OCI-LY7 (cell line): ENCODE data around the gene HORMAD2. TPM values are rescaled to one million over a fixed set of nuclear protein-coding genes. Genes with fewer than 3 reads are reported as not detected.
A peak's percentile ranks its signal among the peaks of the same experiment; 100 is the strongest.

ENCODE experiments used
- BruUV-seq: library from RNA; stranded (reverse); fragments of 400-500 nt; replicated peaks from 2 replicates; lab custom pipeline; 2021; lab: Mats Ljungman, UMichigan
- CTCF ChIA-PET: fragments of 300-600 bp; sonication (Branson Sonifier 250); formaldehyde crosslinking; loops from one replicate; lab custom pipeline; 2022; ENCODE audit warnings: antibody characterized with exemption; ENCODE audit not compliant: unreplicated experiment; lab: Charles Lee
- POLR2A ChIA-PET: fragments of 300-600 bp; sonication (Branson Sonifier 250); formaldehyde crosslinking; loops from one replicate; lab custom pipeline; 2022; ENCODE audit warnings: antibody characterized with exemption; lab: Charles Lee
- DNase-seq: peaks from one replicate; pipeline ENCODE4 v3.0.0-alpha.2; 2015; ENCODE audit warnings: low spot score
- H2AFZ ChIP-seq: fragments of 200-600 bp; sonication (generic), shearing (Covaris generic); 2 replicates; pipeline ENCODE4 v1.6.1; 2014; ENCODE audit warnings: mild to moderate bottlenecking, antibody characterized with exemption, low read length, moderate library complexity
- H3K27ac ChIP-seq: fragments of 200-600 bp; sonication (generic); 2 replicates; pipeline ENCODE4 v1.5.1; 2014; ENCODE audit warnings: mixed run types, low read depth, mild to moderate bottlenecking, moderate library complexity, low read length, inconsistent platforms; ENCODE audit not compliant: poor library complexity, severe bottlenecking
- H3K36me3 ChIP-seq: fragments of 200-600 bp; sonication (generic); 2 replicates; pipeline ENCODE4 v1.6.1; 2014; ENCODE audit warnings: mild to moderate bottlenecking, antibody characterized with exemption, low read length, moderate library complexity, mixed read lengths; ENCODE audit not compliant: insufficient read depth
- H3K4me1 ChIP-seq: fragments of 200-600 bp; sonication (generic); 2 replicates; pipeline ENCODE4 v1.5.1; 2014; ENCODE audit warnings: mild to moderate bottlenecking, low read length; ENCODE audit not compliant: insufficient read depth, poor library complexity, severe bottlenecking
- H3K4me2 ChIP-seq: fragments of 200-600 bp; sonication (generic); 2 replicates; pipeline ENCODE4 v1.6.1; 2014; ENCODE audit warnings: mild to moderate bottlenecking, low read length
- H3K4me3 ChIP-seq: fragments of 200-600 bp; sonication (generic); 2 replicates; pipeline ENCODE4 v1.5.1; 2014; ENCODE audit warnings: mild to moderate bottlenecking, low read depth, low read length; ENCODE audit not compliant: poor library complexity, severe bottlenecking
- H3K79me2 ChIP-seq: fragments of 200-600 bp; sonication (generic); 2 replicates; pipeline ENCODE4 v1.6.1; 2016; ENCODE audit warnings: low read depth, mild to moderate bottlenecking, low read length, moderate library complexity, mixed read lengths; ENCODE audit not compliant: insufficient read depth
- H3K9me2 ChIP-seq: fragments of 200-600 bp; sonication (generic); 2 replicates; pipeline ENCODE4 v1.6.1; 2016; ENCODE audit warnings: mild to moderate bottlenecking, low read length, mixed read lengths; ENCODE audit not compliant: insufficient read depth
- H3K9me3 ChIP-seq: fragments of 200-600 bp; sonication (generic); 2 replicates; pipeline ENCODE4 v1.6.1; 2014; ENCODE audit warnings: mild to moderate bottlenecking, mixed run types, low read length, mixed read lengths
- H4K20me1 ChIP-seq: fragments of 200-600 bp; sonication (generic); 2 replicates; pipeline ENCODE4 v1.6.1; 2014; ENCODE audit warnings: mild to moderate bottlenecking, antibody characterized with exemption, low read length, moderate library complexity, mixed read lengths; ENCODE audit not compliant: insufficient read depth
- EZH2phosphoT487 ChIP-seq: fragments of 200-600 bp; sonication (generic); IDR thresholded peaks from 2 replicates; pipeline ENCODE4 v1.6.1; 2018; ENCODE audit warnings: low read depth, borderline replicate concordance, mild to moderate bottlenecking, mixed run types, antibody characterized with exemption, low read length, moderate library complexity, mixed read lengths
- intact Hi-C: fragments of 100-400 bp; cut with micrococcal nuclease; formaldehyde crosslinking; loops from one replicate; pipeline ENCODE4 v1.10.0; 2022; ENCODE audit not compliant: unreplicated experiment
- total RNA-seq, 2 experiments: library from RNA; depleted of rRNA in 1 of 2; stranded (reverse); fragments of >200 nt in 1 of 2; shearing (Covaris generic) in 1 of 2; gene quantifications; 2 replicates each; pipeline ENCODE4 v1.2.3, GENCODE V29; 2014 to 2022
- TF ChIP-seq, protein P1 (sequence below): fragments of 200-600 bp; sonication (generic); conservative IDR thresholded peaks from 2 replicates; pipeline ENCODE4 v1.5.1; 2014; ENCODE audit warnings: mild to moderate bottlenecking, antibody characterized with exemption, low read length, moderate library complexity, mixed read lengths

Gene HORMAD2
- total RNA-seq, 2 experiments from 2014 or later: not detected

DNA sequence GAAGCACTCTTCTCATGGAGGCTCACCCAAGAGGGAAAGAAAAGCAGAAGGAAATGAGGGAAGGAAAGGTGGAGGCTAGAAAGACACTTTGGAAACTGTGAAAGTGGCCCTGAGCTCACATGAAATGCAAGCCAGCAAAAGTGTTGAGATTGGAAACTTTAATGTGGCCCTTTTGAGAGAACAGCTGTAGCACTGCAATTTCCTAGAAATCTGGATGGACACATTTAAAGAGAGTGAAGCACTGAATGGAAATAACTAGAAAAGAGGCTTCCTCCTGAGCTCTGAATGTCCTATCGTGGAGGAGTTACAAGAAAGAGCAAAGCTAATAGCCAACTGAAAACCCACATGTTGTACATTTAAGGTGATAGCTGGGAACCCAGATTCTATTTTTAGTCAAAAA is 110.3 kb downstream of the HORMAD2 start:
- CTCF ChIA-PET: no interaction called here
- BruUV-seq: no TSS peak
- Histone ChIP-seq H3K4me2 (no peak overlapping the region), H3K27ac (no peak overlapping the region), H3K9me3 (no peaks in the 10 kb centered on the region), H3K79me2 (no peaks in the 10 kb centered on the region), H3K4me1 (peaks cover 11% of the 10 kb centered on the region), H3K4me3 (no peak overlapping the region), H3K36me3 (no peaks in the 10 kb centered on the region), H4K20me1 (no peaks in the 10 kb centered on the region), H3K9me2 (no peaks in the 10 kb centered on the region), H2AFZ (no peak overlapping the region)
- POLR2A ChIA-PET: interaction anchor here (0.6 to 1.3 kb wide), 3 partner anchors 14 to 418 kb away, joined by 3 read pairs; no protein-coding TSS in a partner anchor
- TF ChIP-seq, protein P1, sequence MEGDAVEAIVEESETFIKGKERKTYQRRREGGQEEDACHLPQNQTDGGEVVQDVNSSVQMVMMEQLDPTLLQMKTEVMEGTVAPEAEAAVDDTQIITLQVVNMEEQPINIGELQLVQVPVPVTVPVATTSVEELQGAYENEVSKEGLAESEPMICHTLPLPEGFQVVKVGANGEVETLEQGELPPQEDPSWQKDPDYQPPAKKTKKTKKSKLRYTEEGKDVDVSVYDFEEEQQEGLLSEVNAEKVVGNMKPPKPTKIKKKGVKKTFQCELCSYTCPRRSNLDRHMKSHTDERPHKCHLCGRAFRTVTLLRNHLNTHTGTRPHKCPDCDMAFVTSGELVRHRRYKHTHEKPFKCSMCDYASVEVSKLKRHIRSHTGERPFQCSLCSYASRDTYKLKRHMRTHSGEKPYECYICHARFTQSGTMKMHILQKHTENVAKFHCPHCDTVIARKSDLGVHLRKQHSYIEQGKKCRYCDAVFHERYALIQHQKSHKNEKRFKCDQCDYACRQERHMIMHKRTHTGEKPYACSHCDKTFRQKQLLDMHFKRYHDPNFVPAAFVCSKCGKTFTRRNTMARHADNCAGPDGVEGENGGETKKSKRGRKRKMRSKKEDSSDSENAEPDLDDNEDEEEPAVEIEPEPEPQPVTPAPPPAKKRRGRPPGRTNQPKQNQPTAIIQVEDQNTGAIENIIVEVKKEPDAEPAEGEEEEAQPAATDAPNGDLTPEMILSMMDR: no peak
- no peak for TF ChIP-seq EZH2phosphoT487
- intact Hi-C loops: no loop called here
- no peak for DNase-seq

DNA sequence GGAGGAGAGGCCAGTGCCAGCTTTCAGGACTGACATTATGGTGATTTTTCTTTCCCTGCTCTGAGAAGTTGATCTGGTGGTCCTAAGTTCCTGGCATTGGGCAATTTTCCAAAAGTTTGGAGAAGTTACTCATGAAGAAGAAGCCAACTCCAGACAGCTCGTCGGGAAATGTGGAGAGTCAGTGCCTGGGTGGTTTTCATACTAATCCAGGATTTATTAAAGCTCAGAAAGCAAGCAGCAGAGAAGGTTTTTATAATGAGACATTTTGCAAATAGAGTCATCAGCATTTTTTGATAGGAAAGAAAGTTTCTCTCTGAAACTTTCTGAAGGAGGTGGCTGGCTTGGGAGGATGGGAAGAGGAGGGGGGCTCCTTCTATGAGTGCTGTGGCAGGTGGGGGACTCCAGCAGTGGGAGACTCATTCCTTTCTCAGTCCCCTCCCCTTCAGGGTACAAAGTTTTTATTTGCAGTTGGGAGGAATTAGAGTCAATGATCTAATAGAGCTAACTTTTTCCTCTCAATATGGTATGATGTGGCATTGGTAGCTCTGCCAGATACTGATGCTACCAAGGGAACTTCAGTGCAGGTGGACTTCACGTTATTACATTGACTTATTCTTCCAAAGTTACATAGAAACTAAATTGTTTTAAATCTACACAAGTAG is 110.9 kb downstream of the HORMAD2 start:
- CTCF ChIA-PET: no interaction called here
- Histone ChIP-seq H3K9me2 (no peaks in the 10 kb centered on the region), H3K27ac (no peak overlapping the region), H3K9me3 (no peaks in the 10 kb centered on the region), H3K79me2 (no peaks in the 10 kb centered on the region), H4K20me1 (no peaks in the 10 kb centered on the region), H3K36me3 (no peaks in the 10 kb centered on the region), H2AFZ (no peak overlapping the region), H3K4me2 (no peak overlapping the region), H3K4me3 (no peak overlapping the region), H3K4me1 (peaks cover 15% of the 10 kb centered on the region)
- TF ChIP-seq, protein P1: no peak
- TF ChIP-seq EZH2phosphoT487: no peak
- no peak for DNase-seq
- intact Hi-C loops: no loop called here
- POLR2A ChIA-PET: interaction anchor here (0.6 to 1.3 kb wide), 3 partner anchors 15 to 418 kb away, joined by 3 read pairs; no protein-coding TSS in a partner anchor
- no TSS peak for BruUV-seq

DNA sequence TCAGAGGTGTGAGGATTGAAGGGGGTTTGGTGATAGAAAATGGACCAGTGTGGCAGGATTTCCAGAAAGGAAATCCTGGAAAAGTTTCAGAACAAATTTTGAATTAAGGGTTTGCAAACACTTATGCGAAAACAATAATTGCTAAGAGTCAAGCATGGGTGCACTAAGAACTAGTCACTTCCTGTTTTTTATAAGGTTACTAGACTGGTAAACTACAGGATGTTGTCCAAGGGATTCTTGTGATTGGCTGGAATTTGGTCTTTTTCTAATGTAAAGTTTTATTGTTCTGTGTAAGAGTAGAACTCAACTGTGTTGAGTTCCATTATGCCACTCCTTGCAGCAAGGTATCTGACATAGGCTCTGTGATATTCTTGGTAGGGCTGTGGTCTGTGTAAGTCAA is 112.2 kb downstream of the HORMAD2 start:
- TF ChIP-seq EZH2phosphoT487: no peak
- TF ChIP-seq, protein P1: no peak
- Histone ChIP-seq H3K79me2 (no peaks in the 10 kb centered on the region), H4K20me1 (no peaks in the 10 kb centered on the region), H2AFZ (no peak overlapping the region; the same call in 1 of the 2 replicates), H3K9me2 (no peaks in the 10 kb centered on the region), H3K4me1 (peaks cover 27% of the 10 kb centered on the region), H3K4me2 (peak overlapping the region; percentile 35), H3K27ac (no peak overlapping the region), H3K36me3 (no peaks in the 10 kb centered on the region), H3K9me3 (no peaks in the 10 kb centered on the region), H3K4me3 (no peak overlapping the region)
- BruUV-seq: no TSS peak
- intact Hi-C loops: no loop called here
- peak; percentile 43 for DNase-seq
- ChIA-PET POLR2A (interaction anchor here (0.6 kb wide), 1 partner anchor 16 kb away, joined by 3 read pairs; no protein-coding TSS in a partner anchor), CTCF (no interaction called here)
